ENCODE measurements around the gene PPP1R1A. TPM values are rescaled to one million over a fixed set of nuclear protein-coding genes. Genes with fewer than 3 reads are reported as not detected.

PPP1R1A gene
- total and polyA plus RNA-seq, 4 donors: 4.7 to 15.8 (median 11.3) TPM

DNA sequence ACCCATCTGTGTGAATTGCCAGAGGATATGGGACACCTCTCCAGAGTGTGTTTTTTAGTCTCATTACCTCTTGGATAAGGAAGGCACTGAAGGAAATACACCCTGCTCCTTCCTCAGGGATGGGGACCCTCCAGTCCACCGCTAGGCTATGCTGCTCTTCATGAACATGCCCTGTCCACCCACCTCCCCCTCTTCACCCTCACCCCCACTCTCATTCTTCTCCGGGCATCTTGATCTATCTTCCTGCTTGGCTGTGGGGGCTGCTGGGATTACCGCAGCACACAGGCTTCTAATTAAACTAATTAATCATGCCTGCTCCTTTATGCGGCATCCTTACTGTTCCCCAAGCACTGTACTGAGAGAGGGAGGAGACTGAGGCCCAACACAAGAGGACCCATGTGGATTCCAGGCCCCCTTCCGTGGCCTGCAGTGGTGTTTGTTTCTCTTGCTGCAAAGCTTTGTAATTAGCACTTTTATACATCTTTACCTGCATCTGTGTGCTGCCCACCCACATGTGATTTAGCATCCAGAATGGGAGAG is 46.6 kb downstream of the PPP1R1A start:
- Histone ChIP-seq H3K4me1 (ENCODE audit: control insufficient read depth in 1 of 2, insufficient read depth in 2 of 2, low read length in 2 of 2) (no peaks in the 10 kb centered on the region), H3K9me3 (ENCODE audit: control insufficient read depth, low read length) (no peaks in the 10 kb centered on the region), H3K4me3 (ENCODE audit: low read length in 2 of 2) (no peak overlapping the region), H3K36me3 (ENCODE audit: control insufficient read depth in 1 of 2, insufficient read depth in 2 of 2, low read length in 1 of 2) (no peaks in the 10 kb centered on the region), H3K27ac (ENCODE audit: low read depth in 1 of 2, low read length in 2 of 2) (no peak overlapping the region), H3K27me3 (ENCODE audit: control insufficient read depth in 1 of 2, insufficient read depth in 2 of 2, low read length in 1 of 2) (no peaks in the 10 kb centered on the region)
- DNase-seq: no peak
- intact Hi-C loops (cut with DNase I): no loop called here
- 75 to 80% methylated on average over 5 of the region's 5 CpGs for WGBS, 2 donors
- ATAC-seq (ENCODE audit: low FRiP score): no peak

DNA sequence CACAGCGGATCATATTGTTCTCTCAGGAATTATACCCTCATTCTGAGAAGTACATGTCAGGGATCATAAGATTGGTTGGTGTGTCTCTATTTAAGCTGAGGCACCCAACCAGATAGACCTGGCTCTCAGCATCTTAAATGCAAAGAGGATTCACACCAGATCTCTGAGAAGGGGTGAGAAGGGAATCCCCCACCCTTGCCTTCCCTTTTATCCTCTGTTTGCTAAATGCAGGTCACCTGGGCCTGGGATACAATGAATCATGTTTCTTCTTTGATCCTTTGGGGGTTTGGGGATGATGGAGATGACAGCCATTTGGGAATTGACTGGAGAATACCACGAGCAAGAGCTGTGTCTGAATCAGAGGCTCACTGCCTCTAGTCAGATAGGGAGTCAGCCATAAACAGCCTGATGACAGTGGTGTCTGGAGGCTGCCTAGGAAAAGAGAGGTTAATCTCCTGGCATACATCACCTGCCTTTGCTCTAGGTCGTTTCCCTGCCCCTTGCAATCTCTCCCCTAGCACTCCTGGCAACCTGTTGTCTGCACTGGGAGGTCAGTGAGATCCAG is 50.2 kb downstream of the PPP1R1A start:
- H3K9me3 ChIP-seq (ENCODE audit: control insufficient read depth, low read length): no peaks in the 10 kb centered on the region
- no peaks in the 10 kb centered on the region for H3K4me1 ChIP-seq (ENCODE audit: control insufficient read depth in 1 of 2, insufficient read depth in 2 of 2, low read length in 2 of 2)
- WGBS, 2 donors: 66 to 81% methylated on average over 3 of the region's 3 CpGs
- H3K4me3 ChIP-seq (ENCODE audit: low read length in 2 of 2): no peak overlapping the region
- H3K27me3 ChIP-seq (ENCODE audit: control insufficient read depth in 1 of 2, insufficient read depth in 2 of 2, low read length in 1 of 2): no peaks in the 10 kb centered on the region
- H3K36me3 ChIP-seq (ENCODE audit: control insufficient read depth in 1 of 2, insufficient read depth in 2 of 2, low read length in 1 of 2): no peaks in the 10 kb centered on the region
- intact Hi-C loops (cut with DNase I): no loop called here
- DNase-seq: no peak
- no peak overlapping the region for H3K27ac ChIP-seq (ENCODE audit: low read depth in 1 of 2, low read length in 2 of 2)
- ATAC-seq (ENCODE audit: low FRiP score): no peak

DNA sequence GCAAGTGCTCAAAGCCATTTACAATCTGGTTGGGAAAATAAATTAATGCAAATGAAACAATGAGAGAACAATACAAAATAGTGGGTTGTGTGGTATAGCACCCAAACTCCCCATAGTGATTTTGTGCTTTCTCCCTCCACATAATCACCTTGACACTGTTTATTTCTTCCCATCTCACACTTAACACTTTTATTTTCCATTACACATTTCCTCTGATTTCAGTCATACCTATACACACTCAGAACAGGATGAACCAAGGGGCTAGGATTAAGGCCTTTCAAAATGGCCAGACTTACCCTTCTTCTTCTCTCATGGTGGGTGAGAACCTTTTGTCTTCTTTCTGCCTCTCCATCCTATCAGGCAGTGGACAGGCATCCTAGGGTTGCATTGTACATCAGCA is 53.0 kb downstream of the PPP1R1A start:
- DNase-seq (no peak), ATAC-seq (ENCODE audit: low FRiP score) (no peak)
- Histone ChIP-seq H3K9me3 (ENCODE audit: control insufficient read depth, low read length) (no peaks in the 10 kb centered on the region), H3K27ac (ENCODE audit: low read depth in 1 of 2, low read length in 2 of 2) (no peak overlapping the region), H3K4me3 (ENCODE audit: low read length in 2 of 2) (no peak overlapping the region), H3K4me1 (ENCODE audit: control insufficient read depth in 1 of 2, insufficient read depth in 2 of 2, low read length in 2 of 2) (no peaks in the 10 kb centered on the region), H3K36me3 (ENCODE audit: control insufficient read depth in 1 of 2, insufficient read depth in 2 of 2, low read length in 1 of 2) (no peaks in the 10 kb centered on the region), H3K27me3 (ENCODE audit: control insufficient read depth in 1 of 2, insufficient read depth in 2 of 2, low read length in 1 of 2) (peaks cover 0 to under 1% of the 10 kb centered on the region in 2 donors)
- intact Hi-C loops (cut with DNase I): no loop called here

DNA sequence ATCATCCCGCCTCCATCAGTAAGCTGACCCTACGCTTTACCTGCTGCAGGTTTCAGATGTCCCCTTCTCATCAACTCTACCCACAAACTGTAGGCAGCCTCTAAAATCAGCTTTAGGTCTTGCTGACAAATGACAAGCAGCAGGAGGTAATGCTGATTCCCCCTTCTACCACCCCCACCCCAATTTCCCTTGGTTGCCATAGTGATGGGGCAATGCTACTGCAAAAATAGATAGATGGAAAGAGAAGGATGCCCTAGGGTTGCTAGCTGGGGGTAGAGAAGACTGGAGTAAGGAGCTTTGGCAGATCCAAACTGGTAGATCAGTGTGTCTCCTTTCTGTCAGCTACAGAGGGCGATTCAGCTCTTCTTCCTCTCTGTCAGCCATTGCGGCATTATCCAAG is 58.9 kb downstream of the PPP1R1A start:
- ATAC-seq (ENCODE audit: low FRiP score): no peak
- Histone ChIP-seq H3K9me3 (ENCODE audit: control insufficient read depth, low read length) (no peaks in the 10 kb centered on the region), H3K4me1 (ENCODE audit: control insufficient read depth in 1 of 2, insufficient read depth in 2 of 2, low read length in 2 of 2) (no peaks in the 10 kb centered on the region), H3K36me3 (ENCODE audit: control insufficient read depth in 1 of 2, insufficient read depth in 2 of 2, low read length in 1 of 2) (no peaks in the 10 kb centered on the region), H3K4me3 (ENCODE audit: low read length in 2 of 2) (no peak overlapping the region), H3K27me3 (ENCODE audit: control insufficient read depth in 1 of 2, insufficient read depth in 2 of 2, low read length in 1 of 2) (peaks cover 0 to 2% of the 10 kb centered on the region in 2 donors), H3K27ac (ENCODE audit: low read depth in 1 of 2, low read length in 2 of 2) (no peak overlapping the region)
- DNase-seq: no peak
- intact Hi-C loops (cut with DNase I): loop anchor here in 1 of 2 donors (10.0 kb wide), 1 partner anchor 65 kb away; no protein-coding TSS in a partner anchor
- 87 to 93% methylated on average over 4 of the region's 4 CpGs for WGBS, 2 donors

Other genes with a start within 250 kb of the PPP1R1A start
- gene GPR84, start 224.2 kb downstream of the PPP1R1A start, total RNA-seq: 1 to 10 TPM; 1.9 TPM
- gene GPR84, start 224.2 kb downstream of the PPP1R1A start, polyA plus RNA-seq: under 1 TPM in 1 of 2 donors, not detected in 1; 0.38 TPM
- 10 to 100 TPM; 22.2 to 27.6 TPM for gene ZNF385A, start 203.9 kb downstream of the PPP1R1A start, total RNA-seq
- 10 to 100 TPM in 1 of 2 donors, 1 to 10 TPM in 1; 4.1 to 11.5 TPM for gene ZNF385A, start 203.9 kb downstream of the PPP1R1A start, polyA plus RNA-seq
- 1,000 to 10,000 TPM in 1 of 2 donors, 100 to 1,000 TPM in 1; 241 to 1,416 TPM for gene ITGA5, start 169.4 kb downstream of the PPP1R1A start, total RNA-seq
- 100 to 1,000 TPM in 1 of 2 donors, 10 to 100 TPM in 1; 26.5 to 464 TPM for gene ITGA5, start 169.4 kb downstream of the PPP1R1A start, polyA plus RNA-seq
- gene GTSF1, start 115.1 kb downstream of the PPP1R1A start, total RNA-seq: not detected
- gene GTSF1, start 115.1 kb downstream of the PPP1R1A start, polyA plus RNA-seq: 1 to 10 TPM in 1 of 2 donors, not detected in 1; 1.5 TPM
- 10 to 100 TPM; 39.8 to 47.7 TPM for gene NCKAP1L, start 90.9 kb downstream of the PPP1R1A start, total RNA-seq
- gene NCKAP1L, start 90.9 kb downstream of the PPP1R1A start, polyA plus RNA-seq: 1 to 10 TPM; 3.4 to 5.4 TPM
- gene PDE1B, start 39.1 kb downstream of the PPP1R1A start, total RNA-seq: 10 to 100 TPM; 23.1 to 63.4 TPM
- 10 to 100 TPM in 1 of 2 donors, 1 to 10 TPM in 1; 6.6 to 38.6 TPM for gene PDE1B, start 39.1 kb downstream of the PPP1R1A start, polyA plus RNA-seq
- gene LACRT, start 46.2 kb upstream of the PPP1R1A start, total RNA-seq: not detected
- not detected for gene LACRT, start 46.2 kb upstream of the PPP1R1A start, polyA plus RNA-seq
- not detected for gene DCD, start 59.7 kb upstream of the PPP1R1A start, total RNA-seq
- not detected for gene DCD, start 59.7 kb upstream of the PPP1R1A start, polyA plus RNA-seq

Measured in aorta (tissue), 5 donors.